ENCODE results near the gene MAGI1. TPM values are rescaled to one million over a fixed set of nuclear protein-coding genes. Genes with fewer than 3 reads are reported as not detected.
"Not testable (repeated sequence)": the region's sequence is repeated elsewhere in the genome, so short reads cannot be mapped to it uniquely, and the experiment has no call there.

Gene MAGI1
- polyA plus RNA-seq, 6 donors from 2014 or later, result 0.08 TPM; not detected in 5

DNA sequence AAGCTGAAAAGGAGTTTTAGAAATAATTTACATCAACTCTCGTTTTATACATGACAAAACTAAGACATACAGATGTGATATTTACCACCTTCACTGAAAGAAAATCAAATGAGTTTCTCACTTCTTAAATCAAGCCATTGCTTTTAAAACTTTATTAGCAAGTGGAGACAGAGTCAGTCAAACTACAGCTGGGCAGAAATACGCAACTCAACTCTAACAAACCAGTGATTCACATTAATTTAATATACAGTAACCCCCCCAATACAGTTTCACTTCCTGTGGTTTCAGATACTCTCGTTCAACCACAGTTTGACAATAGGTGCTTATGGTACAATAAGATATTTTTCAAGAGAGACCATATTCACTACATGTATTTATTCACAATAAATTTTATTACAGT, 477.1 kb downstream of the MAGI1 start:
- H3K36me3 Mint-ChIP-seq, result no peaks in the 10 kb centered on the region
- no peaks in the 10 kb centered on the region for H3K4me1 Mint-ChIP-seq
- peaks cover 0 to 8% (median 0%) of the 10 kb centered on the region in 7 donors for H3K9me3 Mint-ChIP-seq
- ATAC-seq (ENCODE audit: low read depth in 2 of 2), result no peak
- no peaks in the 10 kb centered on the region for H3K27me3 Mint-ChIP-seq
- no peak overlapping the region for H3K27ac Mint-ChIP-seq
- DNase-seq, result no peak
- H3K4me3 Mint-ChIP-seq, result no peak overlapping the region

GRCh38 chr3:65560901-65561300, 477.8 kb downstream of the MAGI1 start:
- peaks cover 0 to 8% (median 0%) of the 10 kb centered on the region in 7 donors for H3K9me3 Mint-ChIP-seq
- no peaks in the 10 kb centered on the region for H3K27me3 Mint-ChIP-seq
- no peaks in the 10 kb centered on the region for H3K4me1 Mint-ChIP-seq
- H3K27ac Mint-ChIP-seq, result no peak overlapping the region
- no peak overlapping the region for H3K4me3 Mint-ChIP-seq
- H3K36me3 Mint-ChIP-seq, result no peaks in the 10 kb centered on the region
- DNase-seq, result no peak
- ATAC-seq (ENCODE audit: low read depth in 2 of 2), result no peak

DNA sequence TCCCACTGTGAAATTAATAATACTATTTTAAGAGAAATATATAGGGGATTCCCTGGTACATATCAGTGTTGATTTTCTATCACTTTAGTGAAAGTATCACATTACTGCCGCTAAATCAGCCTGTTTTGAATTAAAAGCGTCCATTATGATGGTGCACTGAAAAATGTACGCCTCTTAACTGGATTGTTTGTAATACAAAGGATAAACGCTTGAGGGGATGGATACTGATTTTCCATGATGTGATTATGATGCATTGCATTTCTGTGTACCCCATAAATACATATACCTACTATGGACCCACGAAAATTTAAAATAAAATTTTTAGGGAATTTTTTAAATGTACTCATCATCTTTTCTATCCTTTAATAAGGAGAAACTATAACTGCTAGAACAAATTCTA, 478.6 kb downstream of the MAGI1 start:
- ATAC-seq (ENCODE audit: low read depth in 2 of 2), result no peak
- no peak overlapping the region for H3K4me3 Mint-ChIP-seq
- H3K36me3 Mint-ChIP-seq, result no peaks in the 10 kb centered on the region
- H3K27ac Mint-ChIP-seq, result no peak overlapping the region
- H3K27me3 Mint-ChIP-seq, result no peaks in the 10 kb centered on the region
- no peak for DNase-seq
- peaks cover 0 to 8% (median 0%) of the 10 kb centered on the region in 7 donors for H3K9me3 Mint-ChIP-seq
- no peaks in the 10 kb centered on the region for H3K4me1 Mint-ChIP-seq

DNA sequence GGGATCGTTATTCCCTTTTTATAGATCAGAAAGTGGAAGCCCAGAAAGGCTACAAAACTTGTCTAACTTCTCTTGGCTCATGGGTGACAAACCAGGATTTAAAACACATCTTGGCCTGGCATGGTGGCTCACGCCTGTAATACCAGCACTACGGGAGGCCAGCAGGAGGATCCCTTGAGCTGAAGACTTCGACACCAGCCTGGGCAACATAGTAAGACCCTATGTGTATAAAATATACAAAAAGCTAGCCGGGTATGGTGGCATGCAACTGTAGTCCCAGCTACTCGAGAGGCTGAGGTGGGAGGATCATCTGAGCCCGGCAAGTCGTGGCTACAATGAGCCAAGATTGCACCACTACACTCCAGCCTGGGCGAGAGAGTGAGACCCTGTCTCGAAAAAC, 479.1 kb downstream of the MAGI1 start:
- Mint-ChIP-seq H3K4me3 (no peak overlapping the region), H3K4me1 (no peaks in the 10 kb centered on the region), H3K27ac (no peak overlapping the region)

DNA sequence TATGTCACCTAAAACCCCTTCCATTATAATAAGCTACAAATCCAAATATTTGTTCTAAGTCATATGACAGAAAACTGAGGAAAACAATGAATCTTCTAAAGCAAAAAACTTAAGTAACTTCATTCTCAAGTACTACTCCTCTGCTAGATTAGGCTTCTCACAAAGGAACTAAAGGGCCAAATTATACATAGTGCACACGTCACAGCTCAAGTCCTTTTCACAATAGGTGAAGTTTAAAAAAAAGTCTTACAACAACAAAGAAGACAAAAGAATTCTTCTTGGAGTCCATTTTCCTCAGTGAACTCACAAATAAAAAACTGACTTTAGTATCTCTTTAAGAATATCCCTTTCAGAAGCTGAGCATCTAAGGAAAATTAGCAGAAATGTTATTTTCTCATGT, 479.9 kb downstream of the MAGI1 start:
- Mint-ChIP-seq H3K27me3 (no peaks in the 10 kb centered on the region), H3K27ac (no peak overlapping the region), H3K9me3 (peaks cover 0 to 8% (median 2%) of the 10 kb centered on the region in 7 donors), H3K4me1 (no peaks in the 10 kb centered on the region), H3K36me3 (no peaks in the 10 kb centered on the region), H3K4me3 (no peak overlapping the region)
- no peak for DNase-seq
- no peak for ATAC-seq (ENCODE audit: low read depth in 2 of 2)

More for the DNA sequence above, 479.1 kb downstream of the MAGI1 start:
- no peak for ATAC-seq (ENCODE audit: low read depth in 2 of 2)
- H3K36me3 Mint-ChIP-seq, result no peaks in the 10 kb centered on the region
- DNase-seq, result no peak
- H3K9me3 Mint-ChIP-seq, result peaks cover 0 to 6% (median 0%) of the 10 kb centered on the region in 7 donors
- H3K27me3 Mint-ChIP-seq, result no peaks in the 10 kb centered on the region

DNA sequence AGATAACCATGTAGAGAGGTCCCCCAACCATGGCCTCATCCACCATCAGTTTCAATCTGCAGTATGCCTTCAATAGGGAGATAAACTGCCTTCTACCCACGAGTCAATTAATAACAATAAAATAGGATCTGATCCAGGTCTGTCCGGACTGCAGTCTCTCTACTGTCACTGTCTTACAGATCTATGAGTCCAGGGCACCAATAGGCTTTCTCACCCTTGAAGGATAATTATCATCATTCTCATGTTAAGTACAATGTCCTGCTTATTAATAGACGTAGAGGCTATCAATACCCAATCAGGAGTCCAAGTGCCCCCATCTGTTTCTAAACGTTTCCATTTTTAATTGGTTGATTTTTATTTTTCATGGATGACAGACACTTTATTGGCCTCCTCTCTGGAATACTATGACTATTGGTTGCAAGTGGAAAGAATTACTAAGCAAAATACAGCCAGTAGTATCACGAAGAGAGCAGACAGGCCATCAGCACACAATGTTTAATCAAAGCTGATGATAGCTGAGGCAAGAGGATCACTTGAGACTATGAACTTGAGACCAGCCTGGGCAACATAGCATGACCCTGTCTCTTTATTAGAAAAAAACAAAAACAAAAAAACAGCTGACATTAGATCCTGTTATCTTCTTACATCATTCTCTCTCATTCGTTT, 480.7 kb downstream of the MAGI1 start:
- H3K4me1 Mint-ChIP-seq, result no peaks in the 10 kb centered on the region
- peaks cover 0 to 8% (median 2%) of the 10 kb centered on the region in 7 donors for H3K9me3 Mint-ChIP-seq
- H3K27ac Mint-ChIP-seq, result no peak overlapping the region
- H3K36me3 Mint-ChIP-seq, result no peaks in the 10 kb centered on the region
- DNase-seq, result no peak
- H3K27me3 Mint-ChIP-seq, result no peaks in the 10 kb centered on the region
- no peak for ATAC-seq (ENCODE audit: low read depth in 2 of 2)
- H3K4me3 Mint-ChIP-seq, result no peak overlapping the region

- no peak for DNase-seq
- ATAC-seq (ENCODE audit: low read depth in 2 of 2), result no peak
- Mint-ChIP-seq H3K4me3 (no peak overlapping the region), H3K4me1 (no peaks in the 10 kb centered on the region), H3K27me3 (no peaks in the 10 kb centered on the region), H3K9me3 (peaks cover 0 to 8% (median 2%) of the 10 kb centered on the region in 7 donors), H3K36me3 (no peaks in the 10 kb centered on the region), H3K27ac (no peak overlapping the region)
Measured at GRCh38 chr3:65556934-65557577, 481.7 kb downstream of the MAGI1 start.

- Mint-ChIP-seq H3K4me1 (no peaks in the 10 kb centered on the region), H3K9me3 (peaks cover 0 to 17% (median 7%) of the 10 kb centered on the region in 7 donors), H3K4me3 (no peak overlapping the region), H3K27me3 (peaks cover 0 to 24% (median 12%) of the 10 kb centered on the region in 3 donors), H3K27ac (no peak overlapping the region), H3K36me3 (no peaks in the 10 kb centered on the region)
- ATAC-seq (ENCODE audit: low read depth in 2 of 2) (no peak), DNase-seq (no peak)
Measured at GRCh38 chr3:65552434-65552833, 486.3 kb downstream of the MAGI1 start.

DNA sequence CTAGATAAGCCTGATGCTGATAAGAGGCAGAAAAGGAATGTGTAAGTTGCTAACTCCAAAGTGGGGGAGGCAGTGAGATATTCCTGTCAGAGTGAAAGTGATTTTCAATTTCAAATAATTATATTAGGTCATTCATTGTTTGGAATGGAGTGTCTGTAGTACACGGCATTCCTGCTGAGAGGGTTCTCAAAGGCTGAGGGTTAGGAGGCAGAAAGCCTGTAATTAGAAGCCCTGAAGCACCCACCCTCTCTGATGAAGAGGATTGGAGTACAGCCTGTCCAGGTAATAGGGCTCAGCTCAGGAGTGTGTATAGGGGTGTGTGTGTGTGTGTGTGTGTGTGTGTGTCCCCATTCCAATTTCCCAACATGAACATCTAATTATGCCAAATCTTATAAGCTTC, 486.8 kb downstream of the MAGI1 start:
- H3K27ac Mint-ChIP-seq, result no peak overlapping the region
- no peak overlapping the region for H3K4me3 Mint-ChIP-seq
- H3K27me3 Mint-ChIP-seq, result peaks cover 0 to 24% (median 13%) of the 10 kb centered on the region in 3 donors

DNA sequence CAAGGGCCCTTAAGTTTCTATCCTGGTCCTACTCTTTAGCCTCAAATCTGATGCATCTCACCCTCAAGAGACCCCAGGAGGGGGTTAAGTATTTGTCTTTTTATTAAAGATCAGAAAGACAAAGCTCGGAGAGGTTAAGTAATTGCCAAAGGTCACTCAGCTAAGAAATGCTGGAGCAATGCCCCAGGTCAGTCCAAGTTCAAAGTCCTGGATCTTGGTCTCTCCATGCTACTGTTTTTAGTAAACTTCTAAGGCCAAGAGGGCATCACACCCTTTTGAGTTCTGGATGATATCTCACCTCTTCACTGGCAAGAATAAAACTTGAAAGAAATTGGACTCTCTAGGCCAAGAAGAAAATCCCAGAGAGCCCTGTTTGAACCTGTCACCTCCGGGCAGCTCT, 488.6 kb downstream of the MAGI1 start:
- Mint-ChIP-seq H3K27me3 (peaks cover 0 to 24% (median 16%) of the 10 kb centered on the region in 3 donors), H3K4me1 (no peaks in the 10 kb centered on the region), H3K4me3 (no peak overlapping the region), H3K27ac (no peak overlapping the region), H3K36me3 (no peaks in the 10 kb centered on the region), H3K9me3 (peaks cover 0 to 11% (median 6%) of the 10 kb centered on the region in 7 donors)
- ATAC-seq (ENCODE audit: low read depth in 2 of 2) (no peak), DNase-seq (no peak)

More for the DNA sequence above, 486.8 kb downstream of the MAGI1 start:
- H3K36me3 Mint-ChIP-seq, result no peaks in the 10 kb centered on the region
- ATAC-seq (ENCODE audit: low read depth in 2 of 2) (no peak), DNase-seq (no peak)
- H3K4me1 Mint-ChIP-seq, result no peaks in the 10 kb centered on the region
- peaks cover 0 to 14% (median 6%) of the 10 kb centered on the region in 7 donors for H3K9me3 Mint-ChIP-seq

DNA sequence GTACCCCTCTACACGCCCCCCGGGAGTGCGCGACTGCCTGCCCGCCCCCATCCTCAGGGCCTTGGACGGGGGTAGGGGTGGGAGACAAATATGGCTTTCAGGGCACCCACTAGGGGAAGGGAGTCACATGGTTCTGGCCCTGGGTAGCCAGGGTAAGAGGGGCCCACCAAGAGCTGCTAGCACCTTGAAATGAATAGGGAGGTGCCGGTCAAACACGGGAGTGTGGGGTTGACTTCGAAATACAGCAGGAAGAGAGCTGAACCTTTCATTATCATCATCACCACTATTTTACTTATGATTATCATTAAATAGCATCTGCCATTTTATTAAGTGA, 489.1 kb downstream of the MAGI1 start:
- DNase-seq (no peak), ATAC-seq (ENCODE audit: low read depth in 2 of 2) (no peak)
- Mint-ChIP-seq H3K27me3 (peaks cover 0 to 24% (median 16%) of the 10 kb centered on the region in 3 donors), H3K4me3 (no peak overlapping the region), H3K9me3 (peaks cover 0 to 11% (median 6%) of the 10 kb centered on the region in 7 donors), H3K4me1 (no peaks in the 10 kb centered on the region), H3K27ac (no peak overlapping the region), H3K36me3 (no peaks in the 10 kb centered on the region)

DNA sequence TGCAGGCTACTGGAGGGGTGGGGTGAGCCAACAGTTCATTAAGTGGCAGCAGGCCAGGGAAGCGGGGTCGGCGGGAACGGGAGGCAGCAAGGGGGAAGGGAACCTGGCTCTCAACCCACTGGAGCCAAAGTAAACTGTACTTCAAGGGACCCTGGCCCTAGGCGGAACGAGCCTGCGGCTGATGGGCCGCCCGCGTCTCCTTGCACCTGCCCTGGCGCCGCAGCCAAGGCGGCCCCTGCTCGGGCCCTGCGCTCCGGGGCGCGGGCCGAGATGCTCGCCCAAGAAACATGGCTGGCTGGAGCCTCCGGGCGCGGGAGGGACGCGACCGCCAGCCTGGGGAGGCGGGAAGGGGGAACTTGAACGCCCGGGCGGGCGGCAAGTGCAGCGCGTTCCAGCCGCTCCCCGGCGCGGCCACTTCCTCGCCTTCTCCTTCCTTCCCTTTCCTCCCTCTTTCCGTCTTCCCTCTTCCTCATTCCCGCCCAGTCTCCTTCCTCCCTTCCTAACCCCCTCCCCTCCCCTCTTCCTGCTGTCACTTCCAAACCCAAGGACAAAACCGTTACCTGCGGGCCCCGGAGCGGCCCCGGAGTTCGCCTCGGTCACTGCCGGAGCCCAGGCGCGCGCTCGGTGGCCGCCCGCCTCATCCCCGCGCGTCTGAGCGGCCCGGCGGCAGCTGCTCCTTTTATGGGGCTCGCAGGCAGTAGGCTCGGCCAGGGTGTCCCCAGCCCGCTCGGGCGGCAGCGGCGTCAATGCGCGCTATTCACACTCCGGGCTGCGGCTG, 489.7 kb downstream of the MAGI1 start:
- peaks cover 0 to 10% (median 6%) of the 10 kb centered on the region in 7 donors for H3K9me3 Mint-ChIP-seq
- peaks cover 0 to 24% (median 16%) of the 10 kb centered on the region in 3 donors for H3K27me3 Mint-ChIP-seq
- ATAC-seq (ENCODE audit: low read depth in 2 of 2) (no peak), DNase-seq (no peak)
- H3K4me3 Mint-ChIP-seq, result no peak overlapping the region
- H3K27ac Mint-ChIP-seq, result no peak overlapping the region
- H3K4me1 Mint-ChIP-seq, result no peaks in the 10 kb centered on the region
- H3K36me3 Mint-ChIP-seq, result no peaks in the 10 kb centered on the region

- DNase-seq (no peak), ATAC-seq (ENCODE audit: low read depth in 2 of 2) (no peak)
- peaks cover 0 to 27% (median 12%) of the 10 kb centered on the region in 7 donors for H3K9me3 Mint-ChIP-seq
- H3K4me3 Mint-ChIP-seq, result no peak overlapping the region
- no peaks in the 10 kb centered on the region for H3K36me3 Mint-ChIP-seq
- H3K4me1 Mint-ChIP-seq, result no peaks in the 10 kb centered on the region
- no peak overlapping the region for H3K27ac Mint-ChIP-seq
- H3K27me3 Mint-ChIP-seq, result peaks cover 0 to 16% (median 11%) of the 10 kb centered on the region in 3 donors
Measured at GRCh38 chr3:65545429-65545828, 493.3 kb downstream of the MAGI1 start.

- H3K4me3 Mint-ChIP-seq; H3K27me3 Mint-ChIP-seq; H3K4me1 Mint-ChIP-seq; DNase-seq; ATAC-seq (ENCODE audit: low read depth in 2 of 2); H3K36me3 Mint-ChIP-seq: not testable (repeated sequence)
- peaks cover 0 to 18% (median 12%) of the 10 kb centered on the region in 7 donors for H3K9me3 Mint-ChIP-seq
- peak overlapping the region in 1 of 6 donors; percentile 41 for H3K27ac Mint-ChIP-seq
Measured at GRCh38 chr3:65543391-65543790, 495.3 kb downstream of the MAGI1 start.
